Measurements from ENCODE around the gene DSG3.

Gene DSG3, protein sequence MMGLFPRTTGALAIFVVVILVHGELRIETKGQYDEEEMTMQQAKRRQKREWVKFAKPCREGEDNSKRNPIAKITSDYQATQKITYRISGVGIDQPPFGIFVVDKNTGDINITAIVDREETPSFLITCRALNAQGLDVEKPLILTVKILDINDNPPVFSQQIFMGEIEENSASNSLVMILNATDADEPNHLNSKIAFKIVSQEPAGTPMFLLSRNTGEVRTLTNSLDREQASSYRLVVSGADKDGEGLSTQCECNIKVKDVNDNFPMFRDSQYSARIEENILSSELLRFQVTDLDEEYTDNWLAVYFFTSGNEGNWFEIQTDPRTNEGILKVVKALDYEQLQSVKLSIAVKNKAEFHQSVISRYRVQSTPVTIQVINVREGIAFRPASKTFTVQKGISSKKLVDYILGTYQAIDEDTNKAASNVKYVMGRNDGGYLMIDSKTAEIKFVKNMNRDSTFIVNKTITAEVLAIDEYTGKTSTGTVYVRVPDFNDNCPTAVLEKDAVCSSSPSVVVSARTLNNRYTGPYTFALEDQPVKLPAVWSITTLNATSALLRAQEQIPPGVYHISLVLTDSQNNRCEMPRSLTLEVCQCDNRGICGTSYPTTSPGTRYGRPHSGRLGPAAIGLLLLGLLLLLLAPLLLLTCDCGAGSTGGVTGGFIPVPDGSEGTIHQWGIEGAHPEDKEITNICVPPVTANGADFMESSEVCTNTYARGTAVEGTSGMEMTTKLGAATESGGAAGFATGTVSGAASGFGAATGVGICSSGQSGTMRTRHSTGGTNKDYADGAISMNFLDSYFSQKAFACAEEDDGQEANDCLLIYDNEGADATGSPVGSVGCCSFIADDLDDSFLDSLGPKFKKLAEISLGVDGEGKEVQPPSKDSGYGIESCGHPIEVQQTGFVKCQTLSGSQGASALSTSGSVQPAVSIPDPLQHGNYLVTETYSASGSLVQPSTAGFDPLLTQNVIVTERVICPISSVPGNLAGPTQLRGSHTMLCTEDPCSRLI

DNA sequence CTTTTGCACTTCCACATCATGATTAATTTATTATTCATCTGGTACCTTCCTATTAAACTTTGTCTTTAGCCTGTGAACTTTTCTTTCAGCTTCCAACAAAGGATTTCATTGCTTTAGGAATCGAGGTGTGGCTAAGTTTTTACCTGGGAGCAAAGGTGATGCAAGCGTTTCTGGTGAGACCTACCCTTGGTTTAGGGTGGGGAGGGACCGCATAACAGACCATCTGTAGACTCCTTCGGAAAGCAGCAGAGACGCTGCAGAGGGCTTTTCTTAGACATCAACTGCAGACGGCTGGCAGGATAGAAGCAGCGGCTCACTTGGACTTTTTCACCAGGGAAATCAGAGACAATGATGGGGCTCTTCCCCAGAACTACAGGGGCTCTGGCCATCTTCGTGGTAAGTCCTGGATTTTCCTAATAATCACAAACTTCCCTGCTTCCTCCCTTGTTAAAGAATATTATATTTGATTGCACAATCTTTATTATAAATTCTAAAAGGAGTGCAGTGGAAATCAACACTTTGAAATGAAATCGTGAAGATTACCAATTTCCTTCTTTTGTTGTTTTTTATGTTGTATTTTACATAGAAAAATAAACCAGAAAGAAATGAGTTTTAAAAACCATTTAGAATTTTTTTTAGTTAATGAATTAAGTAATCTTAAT is at the start of gene DSG3:
DSG3 (plus strand) TSS at position 212 of the 662 bp plus-strand sequence; CDS start at position 349, 137 bp downstream.
- no peak for DNase-seq

DNA sequence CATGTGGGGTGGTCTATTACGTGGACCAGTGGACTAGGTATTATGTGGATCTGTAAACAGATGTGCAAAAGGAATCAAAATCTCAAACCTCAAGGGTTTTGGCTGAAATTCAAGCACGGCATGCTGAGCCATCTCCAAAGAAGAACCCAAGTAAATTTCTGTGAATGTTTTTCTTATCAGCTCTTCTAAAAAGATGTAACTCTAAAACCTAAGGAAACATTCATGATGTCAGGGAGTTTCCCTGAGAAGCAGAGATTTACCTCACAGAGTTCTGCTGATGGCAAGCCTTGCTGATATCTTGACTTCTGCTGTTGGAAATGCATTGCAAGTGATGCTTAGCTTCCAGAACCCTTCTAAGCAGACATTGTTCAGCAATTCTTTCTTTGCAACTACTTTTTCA is 49.4 kb upstream of the DSG3 start:
- no peak for DNase-seq

DNA sequence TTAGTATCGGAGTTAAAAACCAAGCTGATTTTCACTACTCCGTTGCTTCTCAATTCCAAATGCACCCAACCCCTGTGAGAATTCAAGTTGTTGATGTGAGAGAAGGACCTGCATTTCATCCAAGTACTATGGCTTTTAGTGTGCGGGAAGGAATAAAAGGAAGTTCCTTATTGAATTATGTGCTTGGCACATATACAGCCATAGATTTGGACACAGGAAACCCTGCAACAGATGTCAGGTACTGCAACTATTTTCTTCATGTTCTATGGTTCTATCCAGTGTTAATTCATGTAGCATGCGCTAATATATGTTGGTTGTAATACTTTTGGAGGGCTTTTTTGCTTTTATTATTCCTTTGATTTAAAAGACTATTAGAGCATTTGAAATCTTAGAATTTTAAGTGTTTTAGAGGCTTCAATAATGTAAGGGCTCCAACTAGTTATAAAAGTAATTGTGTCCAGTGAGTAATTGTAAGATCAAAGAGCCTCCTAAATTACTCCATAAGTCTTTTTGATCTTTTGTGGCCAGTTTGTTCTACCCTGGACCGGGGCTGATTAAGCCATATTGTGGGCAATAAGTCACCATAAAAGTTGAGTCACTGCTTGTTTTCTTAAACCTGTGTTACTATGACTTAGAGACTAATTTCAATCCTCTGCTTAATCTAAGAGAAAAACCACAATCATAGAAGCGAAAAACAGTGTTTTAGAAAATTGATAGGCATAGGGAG is 48.1 kb upstream of the DSG3 start:
- no peak for DNase-seq

DNA sequence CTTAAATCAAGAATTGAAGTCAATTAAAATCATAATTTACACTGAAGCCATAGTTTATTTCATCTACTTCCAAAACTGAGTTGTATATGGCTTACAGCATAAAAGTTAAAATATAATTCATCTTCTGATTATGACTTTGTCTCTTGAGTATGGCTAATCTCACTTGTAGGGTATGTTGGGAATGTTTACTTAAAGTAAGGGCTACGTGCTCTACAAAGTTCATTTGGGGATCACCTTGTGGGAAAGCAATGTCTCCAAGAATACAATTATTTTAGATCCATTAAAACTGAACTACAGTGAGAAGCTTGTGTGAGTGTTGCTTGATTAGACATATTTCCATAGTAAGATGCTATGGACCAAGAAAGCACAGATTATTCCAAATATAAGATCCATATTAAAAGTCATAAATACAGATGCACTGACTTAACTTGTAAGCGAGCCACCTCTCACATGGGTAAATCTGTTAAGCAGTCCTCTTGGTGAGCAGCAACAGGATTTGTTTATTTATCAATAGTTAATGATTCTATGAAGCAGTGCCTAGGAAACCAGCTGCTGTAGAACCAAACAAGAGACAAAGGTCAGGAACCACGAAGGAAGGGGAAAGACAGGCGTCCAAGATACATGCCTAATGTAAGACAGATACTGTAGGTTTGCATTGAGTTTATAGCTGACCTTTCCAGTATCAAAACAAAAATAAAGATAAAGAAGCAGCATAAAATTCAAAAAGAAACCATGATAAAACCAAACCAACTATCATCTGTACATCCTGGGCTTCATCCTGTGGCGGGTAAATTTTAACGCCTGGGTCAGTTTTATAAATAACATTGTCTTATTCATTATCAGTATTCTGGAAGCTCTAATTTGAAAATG is 46.1 kb upstream of the DSG3 start:
- DNase-seq, result no peak

DNA sequence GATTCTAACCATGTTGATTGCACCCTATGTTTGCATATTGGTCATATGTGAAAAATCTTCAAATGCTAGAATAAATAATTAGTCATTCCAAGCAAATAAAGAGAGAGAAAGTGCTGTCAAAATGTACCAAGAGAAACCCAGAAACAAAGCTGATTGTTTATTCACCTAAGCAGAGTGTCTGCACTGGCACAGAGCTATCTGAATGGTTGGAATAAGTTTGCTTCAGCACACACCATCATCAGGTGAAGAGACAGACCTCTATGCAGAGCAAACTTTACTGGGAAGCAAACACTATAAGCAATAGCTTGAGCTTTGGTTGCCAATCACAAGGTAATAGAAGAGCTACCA is 45.5 kb upstream of the DSG3 start:
- no peak for DNase-seq

DNA sequence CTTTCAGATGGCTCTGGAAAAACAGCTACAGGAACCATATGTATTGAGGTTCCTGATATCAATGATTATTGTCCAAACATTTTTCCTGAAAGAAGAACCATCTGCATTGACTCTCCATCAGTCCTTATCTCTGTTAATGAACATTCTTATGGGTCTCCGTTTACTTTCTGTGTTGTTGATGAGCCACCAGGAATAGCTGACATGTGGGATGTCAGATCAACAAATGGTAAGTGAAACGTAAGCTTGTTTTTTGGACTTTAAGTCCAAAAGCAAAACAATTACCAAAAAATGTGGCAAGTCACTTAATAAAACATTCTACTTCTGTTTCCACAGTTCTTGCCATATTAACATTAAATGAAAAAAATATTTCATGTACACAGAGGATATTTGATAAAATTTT is 44.1 kb upstream of the DSG3 start:
- no peak for DNase-seq

DNA sequence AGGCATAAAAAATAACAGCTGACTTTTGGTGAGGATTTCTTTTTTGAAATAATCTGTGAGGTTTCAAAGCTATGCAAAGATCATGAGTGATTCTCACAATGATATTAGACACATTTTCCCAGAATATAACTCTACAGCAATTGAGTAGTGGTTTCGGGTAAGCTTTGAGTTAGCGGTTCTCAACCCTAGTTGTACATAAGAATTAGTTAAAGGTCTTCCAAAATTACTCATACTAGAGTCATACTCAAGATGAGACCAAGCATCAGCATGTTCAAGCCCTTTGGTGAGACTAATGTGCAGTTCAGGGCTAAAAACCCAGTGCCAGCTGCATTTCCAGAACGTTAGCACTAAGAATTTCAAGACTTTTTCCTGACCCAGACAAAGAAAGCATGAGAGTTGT is 39.9 kb upstream of the DSG3 start:
- DNase-seq, result no peak

DNA sequence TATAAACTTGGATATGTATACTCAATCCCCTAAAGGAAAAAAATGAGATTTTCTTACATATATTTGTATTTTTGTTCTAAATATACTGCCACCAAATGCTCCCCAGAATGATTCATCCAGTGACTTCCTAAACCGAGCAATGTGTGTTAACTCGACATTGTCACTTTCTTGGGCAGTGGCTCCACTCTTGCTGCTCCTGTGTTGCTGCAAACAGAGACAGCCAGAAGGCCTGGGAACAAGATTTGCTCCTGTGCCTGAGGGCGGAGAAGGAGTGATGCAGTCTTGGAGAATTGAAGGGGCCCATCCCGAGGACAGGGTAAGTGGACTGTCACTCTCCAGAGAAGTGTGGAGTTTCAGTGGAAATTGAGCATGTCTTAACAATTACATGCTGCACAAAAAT is 38.3 kb upstream of the DSG3 start:
- no peak for DNase-seq

DNA sequence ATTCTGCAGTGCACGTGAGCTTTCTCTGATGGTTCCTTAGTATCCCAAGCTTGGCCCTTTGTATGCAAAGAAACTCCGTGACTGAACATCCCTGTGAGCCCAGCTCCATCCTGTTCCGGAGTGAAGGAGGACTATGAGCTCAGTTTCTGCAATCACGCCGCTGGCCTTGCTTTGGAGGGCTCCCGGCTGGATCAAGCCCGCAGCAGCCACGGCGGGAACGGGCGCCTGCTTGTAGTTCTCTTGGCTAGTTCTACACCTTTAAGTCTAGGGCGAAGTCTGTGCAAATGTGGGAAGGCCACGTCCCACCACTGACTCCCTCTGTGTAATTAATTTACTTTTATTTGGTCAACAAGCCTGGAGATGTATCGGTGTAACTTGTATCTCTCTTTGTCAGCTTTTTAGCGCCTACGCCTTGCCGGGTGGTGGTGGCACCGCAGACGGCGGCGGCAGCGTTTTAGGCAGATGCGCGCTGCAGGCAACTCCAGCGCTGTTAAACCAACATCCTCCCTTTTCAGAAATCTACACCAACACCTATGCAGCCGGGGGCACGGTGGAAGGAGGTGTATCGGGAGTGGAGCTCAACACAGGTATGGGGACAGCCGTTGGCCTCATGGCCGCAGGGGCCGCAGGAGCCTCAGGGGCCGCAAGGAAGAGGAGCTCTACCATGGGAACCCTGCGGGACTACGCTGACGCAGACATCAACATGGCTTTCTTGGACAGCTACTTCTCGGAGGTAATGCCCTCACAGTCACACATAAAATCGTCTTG is 36.6 kb upstream of the DSG3 start:
- no peak for DNase-seq

DNA sequence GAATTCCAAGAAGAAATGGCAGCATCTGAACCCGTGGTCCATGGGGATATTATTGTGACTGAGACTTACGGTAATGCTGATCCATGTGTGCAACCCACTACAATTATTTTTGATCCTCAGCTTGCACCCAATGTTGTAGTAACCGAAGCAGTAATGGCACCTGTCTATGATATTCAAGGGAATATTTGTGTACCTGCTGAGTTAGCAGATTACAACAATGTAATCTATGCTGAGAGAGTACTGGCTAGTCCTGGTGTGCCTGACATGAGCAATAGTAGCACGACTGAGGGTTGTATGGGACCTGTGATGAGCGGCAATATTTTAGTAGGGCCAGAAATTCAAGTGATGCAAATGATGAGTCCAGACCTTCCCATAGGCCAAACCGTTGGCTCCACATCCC is 34.4 kb upstream of the DSG3 start:
- no peak for DNase-seq

DNA sequence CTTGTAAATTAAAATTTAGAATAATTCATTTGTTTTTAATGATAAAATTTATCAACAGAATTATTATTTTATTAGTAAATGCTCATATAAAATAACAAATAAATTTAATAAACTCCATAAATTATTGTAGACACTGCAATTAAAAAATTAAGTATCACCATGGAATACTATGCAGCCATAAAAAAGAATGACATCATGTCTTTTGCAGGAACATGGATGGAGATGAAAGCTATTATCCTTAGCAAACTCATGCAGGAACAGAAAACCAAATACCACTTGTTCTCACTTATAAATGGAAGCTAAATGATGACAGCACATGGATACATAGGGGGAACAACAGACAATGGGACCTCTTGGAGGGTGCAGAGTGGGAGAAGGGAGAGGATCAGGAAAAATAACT is 29.7 kb upstream of the DSG3 start:
- no peak for DNase-seq

DNA sequence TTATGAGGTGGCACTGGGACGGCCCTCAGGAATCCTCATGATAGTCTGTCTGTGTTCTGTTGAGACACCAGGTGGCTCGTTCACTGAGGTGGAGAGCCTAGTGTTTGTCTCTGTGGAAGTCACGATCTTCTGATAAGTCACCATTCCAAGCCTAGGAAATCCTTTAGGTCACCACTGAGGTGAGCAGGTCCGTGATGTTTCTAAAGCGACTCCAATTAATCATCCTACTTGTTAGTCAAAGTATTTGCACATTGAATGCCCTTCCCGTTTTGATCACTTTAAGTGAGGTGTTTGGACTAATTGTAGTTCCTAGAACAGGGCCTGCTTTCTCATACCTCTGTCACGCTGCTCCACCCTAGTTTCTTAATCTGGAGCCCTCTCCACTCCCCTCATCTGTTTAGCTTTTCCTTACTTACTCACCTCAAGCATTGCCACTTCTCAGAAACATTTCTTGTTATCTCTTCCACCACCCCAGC is 28.0 kb upstream of the DSG3 start:
- no peak for DNase-seq

DNA sequence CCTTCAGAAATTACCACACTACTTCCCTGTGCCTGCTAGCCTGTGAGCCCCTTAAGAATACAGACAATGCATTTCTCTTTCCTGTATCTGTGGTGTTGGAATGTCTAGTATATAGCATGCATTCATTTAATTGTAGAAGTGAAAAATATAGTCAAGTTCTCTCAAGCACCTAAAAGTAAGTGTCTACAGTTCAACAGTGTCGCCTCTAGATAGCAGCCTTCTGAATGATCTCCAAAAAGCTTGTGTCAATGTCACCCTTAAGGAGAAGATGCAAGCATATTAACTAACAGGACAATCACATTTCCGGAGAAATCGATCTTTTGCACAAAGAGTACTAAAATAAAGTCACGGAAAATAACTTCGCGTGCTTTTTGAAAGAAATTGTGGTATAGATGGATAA is 27.5 kb upstream of the DSG3 start:
- DNase-seq, result no peak

DNA sequence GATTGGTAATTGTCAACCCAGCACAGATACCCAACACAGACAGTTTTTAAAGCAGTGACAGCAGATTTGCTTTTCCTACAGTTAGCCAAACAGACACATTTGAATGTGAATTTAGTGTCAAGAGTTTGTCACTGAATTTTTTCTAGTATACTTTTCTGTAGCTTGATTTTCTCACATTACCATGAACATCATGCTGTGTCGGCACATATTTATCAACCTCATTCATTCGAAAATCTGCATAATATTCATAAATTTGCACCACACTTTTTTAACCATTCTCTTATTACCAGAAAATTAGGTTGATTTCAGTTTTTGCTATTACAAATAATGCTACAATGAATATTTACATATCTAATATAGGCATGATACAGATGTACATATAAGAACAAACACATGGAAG is 27.0 kb upstream of the DSG3 start:
- DNase-seq, result no peak

DNA sequence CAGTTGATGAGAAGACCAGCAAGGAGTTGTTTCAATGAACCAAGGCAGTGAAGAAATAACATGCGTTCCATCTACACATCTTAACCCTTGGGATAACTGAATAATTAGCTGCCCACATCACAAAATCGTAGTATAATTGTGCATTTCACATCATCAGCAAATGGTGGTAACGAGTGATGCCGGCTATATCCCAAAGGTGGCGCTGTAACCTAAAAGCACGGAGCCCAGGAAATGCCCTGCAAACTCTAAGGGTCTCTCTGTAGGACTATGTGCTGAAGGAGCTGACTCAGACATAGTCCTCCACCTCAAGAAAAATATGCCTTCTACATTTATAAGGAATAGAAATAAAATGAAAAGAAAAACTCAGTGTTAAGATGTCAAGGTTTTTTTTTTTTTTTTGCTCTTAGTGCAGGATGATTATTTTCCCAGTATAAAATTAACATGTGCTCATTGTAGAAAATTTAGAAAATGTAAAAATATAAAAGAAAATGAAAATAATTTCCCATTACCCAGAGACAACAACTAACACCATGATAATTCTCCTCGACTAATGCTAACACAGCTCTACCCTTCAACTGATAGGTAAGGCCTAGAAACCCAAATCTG is 23.1 kb upstream of the DSG3 start:
- DNase-seq, result no peak

DNA sequence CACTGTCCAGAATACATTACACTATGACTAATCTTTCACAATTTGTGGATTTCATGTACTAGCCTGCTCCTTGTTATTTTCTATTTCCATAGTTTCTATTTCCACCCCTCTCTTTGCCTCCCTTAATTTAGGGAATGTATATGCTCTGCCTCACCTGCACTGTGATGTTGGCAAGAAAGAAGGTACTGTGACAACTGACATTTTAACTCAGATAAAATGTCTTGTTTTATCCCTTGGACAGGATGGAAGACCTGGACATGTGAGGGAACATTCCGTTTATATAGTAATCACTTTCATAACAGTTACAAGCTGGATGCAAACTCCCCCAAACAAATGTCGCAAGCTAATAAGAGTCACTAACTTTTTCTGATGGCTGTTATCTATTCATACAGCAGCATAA is 21.5 kb upstream of the DSG3 start:
- no peak for DNase-seq

DNA sequence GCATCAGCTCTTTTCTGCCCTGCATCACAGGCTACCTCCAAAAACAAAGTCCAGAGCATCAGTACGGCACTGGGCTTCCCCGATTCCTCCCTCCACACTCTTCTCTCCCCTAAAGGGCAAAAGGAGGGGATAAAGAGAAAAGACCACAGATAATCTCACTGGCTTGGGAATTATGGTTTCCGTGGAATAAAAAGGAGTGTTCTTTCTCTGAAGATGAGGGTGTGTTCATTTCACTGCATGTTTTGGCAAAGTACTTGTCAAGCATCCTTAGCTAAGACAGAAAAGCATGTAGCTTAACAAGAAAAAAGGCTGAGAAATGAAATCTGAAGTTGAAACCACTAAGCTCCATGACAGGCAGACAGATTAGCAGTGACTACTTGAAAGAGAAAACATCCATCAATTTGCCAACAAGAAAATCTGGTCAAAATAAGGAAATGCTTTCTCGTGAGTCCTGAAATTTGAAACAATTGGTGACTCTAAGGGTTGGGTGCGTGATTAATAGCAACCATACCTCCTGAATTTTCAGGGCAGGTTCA is 20.6 kb upstream of the DSG3 start:
- no peak for DNase-seq

DNA sequence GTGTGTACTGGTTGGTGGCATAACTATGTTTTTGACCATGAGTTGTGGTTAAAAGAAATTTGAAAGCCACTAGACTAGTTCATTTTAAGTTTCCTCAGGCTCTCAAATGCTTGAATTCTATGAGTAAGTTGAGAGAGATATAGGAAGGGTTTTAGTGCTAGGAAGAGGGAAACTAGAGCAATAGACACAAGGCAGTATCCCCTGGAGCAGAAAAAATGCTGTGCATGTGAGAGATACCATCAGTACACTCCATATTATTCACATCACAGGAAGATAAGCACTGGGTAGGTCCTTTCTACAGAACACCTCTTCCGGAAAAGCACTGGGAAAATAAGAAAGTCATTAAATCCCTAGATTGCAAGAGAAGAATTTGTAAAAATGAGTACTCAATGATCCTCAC is 19.3 kb upstream of the DSG3 start:
- DNase-seq, result no peak

DNA sequence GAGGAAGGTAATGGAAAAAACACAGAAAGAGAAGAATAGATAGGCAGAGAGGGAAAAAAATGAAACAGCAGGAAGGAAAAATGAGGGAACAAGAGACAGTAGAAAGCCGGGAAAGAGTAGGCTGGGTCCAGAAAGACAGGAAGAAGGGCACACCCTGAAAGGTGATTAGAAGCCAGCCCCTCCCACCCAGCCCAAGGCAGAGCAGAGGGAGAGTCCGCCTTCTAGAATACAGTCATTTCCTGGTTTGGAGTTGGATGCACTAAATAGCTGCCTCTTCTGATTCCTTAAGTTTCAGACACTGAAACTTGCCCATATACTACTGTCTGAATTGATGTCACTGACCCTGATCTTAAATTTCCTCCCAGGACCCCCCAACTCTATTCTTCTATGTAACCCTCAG is 17.9 kb upstream of the DSG3 start:
- no peak for DNase-seq

DNA sequence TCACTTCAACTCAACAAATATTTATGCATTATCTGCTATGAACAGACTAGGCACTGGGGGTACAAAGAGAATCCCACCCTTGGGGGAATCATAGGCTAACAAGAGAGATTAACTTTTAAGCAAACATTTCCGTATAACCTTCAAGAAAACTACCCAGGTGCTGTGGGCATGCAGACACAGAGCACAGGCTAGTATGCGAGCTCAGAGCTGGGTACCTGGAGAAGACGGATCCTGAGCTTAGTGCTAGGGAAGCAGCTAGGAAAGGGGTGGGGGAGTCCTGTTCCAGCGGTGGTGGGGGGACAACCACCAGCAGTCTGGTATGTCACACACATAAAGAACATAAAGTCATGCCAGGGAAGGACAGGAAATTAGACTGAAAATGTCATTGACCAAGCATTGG is 17.5 kb upstream of the DSG3 start:
- no peak for DNase-seq
